ENCODE data around the gene ACO1. TPM values are rescaled to one million over a fixed set of nuclear protein-coding genes. Genes with fewer than 3 reads are reported as not detected.

Gene ACO1
- total and polyA plus RNA-seq, 4 donors, result 41.3 to 78.5 (median 59.5) TPM

DNA sequence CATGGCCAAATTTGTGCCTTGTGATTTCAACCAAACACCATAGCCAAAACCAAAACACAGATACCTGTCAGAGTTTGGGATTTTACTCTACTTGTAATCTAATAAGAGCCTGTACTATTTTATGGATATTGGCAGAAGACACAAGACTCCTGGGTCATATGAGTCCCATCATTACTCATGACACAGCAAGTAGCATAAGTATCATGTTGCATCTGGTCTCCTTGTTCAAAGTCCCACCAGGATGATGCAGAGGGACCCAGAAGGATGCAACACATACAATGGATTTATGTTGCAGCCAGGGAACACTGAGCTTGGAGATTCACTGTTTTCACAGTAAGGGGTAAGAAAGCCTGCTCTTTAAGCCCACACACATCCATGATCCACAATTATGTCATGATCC, 13.2 kb upstream of the ACO1 start:
- Histone ChIP-seq H3K4me3 (ENCODE audit: low read depth in 1 of 3, low read length in 3 of 3) (no peak overlapping the region), H3K36me3 (ENCODE audit: control insufficient read depth in 4 of 4, insufficient read depth in 3 of 4, low read depth in 1 of 4, low read length in 3 of 4) (no peaks in the 10 kb centered on the region), H3K27me3 (ENCODE audit: control insufficient read depth in 4 of 4, insufficient read depth in 4 of 4, low read length in 3 of 4) (no peaks in the 10 kb centered on the region), H3K4me1 (ENCODE audit: control insufficient read depth in 4 of 4, insufficient read depth in 4 of 4, low read length in 3 of 4) (no peaks in the 10 kb centered on the region), H3K9ac (ENCODE audit: low read depth in 1 of 2, low read length in 2 of 2) (no peak overlapping the region), H3K27ac (ENCODE audit: low read depth in 1 of 2, low read length in 2 of 2) (no peak overlapping the region), H3K9me3 (ENCODE audit: control insufficient read depth in 4 of 4, low read length in 3 of 4) (no peaks in the 10 kb centered on the region)
- TF ChIP-seq RXRA (IDR thresholded peaks at IDR 0.05) (no peak), JUND (IDR thresholded peaks at IDR 0.05) (no peak), TAF1 (conservative IDR thresholded peaks at IDR 0.05) (no peak), SP1 (IDR thresholded peaks at IDR 0.05) (no peak), HNF4G (IDR thresholded peaks at IDR 0.05) (no peak)
- DNase-seq (ENCODE audit: low spot score), result no peak

- Histone ChIP-seq H3K9ac (ENCODE audit: low read depth in 1 of 2, low read length in 2 of 2) (no peak overlapping the region), H3K4me1 (ENCODE audit: control insufficient read depth in 4 of 4, insufficient read depth in 4 of 4, low read length in 3 of 4) (no peaks in the 10 kb centered on the region), H3K4me3 (ENCODE audit: low read depth in 1 of 3, low read length in 3 of 3) (no peak overlapping the region), H3K27me3 (ENCODE audit: control insufficient read depth in 4 of 4, insufficient read depth in 4 of 4, low read length in 3 of 4) (no peaks in the 10 kb centered on the region), H3K27ac (ENCODE audit: low read depth in 1 of 2, low read length in 2 of 2) (no peak overlapping the region), H3K9me3 (ENCODE audit: control insufficient read depth in 4 of 4, low read length in 3 of 4) (no peaks in the 10 kb centered on the region), H3K36me3 (ENCODE audit: control insufficient read depth in 4 of 4, insufficient read depth in 3 of 4, low read depth in 1 of 4, low read length in 3 of 4) (no peaks in the 10 kb centered on the region)
- no peak for TF ChIP-seq FOXA2 (IDR thresholded peaks at IDR 0.05)
- no peak for TF ChIP-seq JUND (IDR thresholded peaks at IDR 0.05)
- TF ChIP-seq HNF4G (IDR thresholded peaks at IDR 0.05), result no peak
- TF ChIP-seq ATF3 (IDR thresholded peaks at IDR 0.05), result no peak
- TF ChIP-seq HNF4A (conservative IDR thresholded peaks at IDR 0.05), result no peak
- no peak for TF ChIP-seq ZBTB33 (IDR thresholded peaks at IDR 0.05)
- no peak for TF ChIP-seq RAD21 (IDR thresholded peaks at IDR 0.05)
- no peak for TF ChIP-seq FOXA1 (IDR thresholded peaks at IDR 0.05)
- no peak for DNase-seq (ENCODE audit: low spot score)
- 89% methylated on average over 2 of the region's 2 CpGs for WGBS
Measured at GRCh38 chr9:32371679-32372078, 12.8 kb upstream of the ACO1 start.

DNA sequence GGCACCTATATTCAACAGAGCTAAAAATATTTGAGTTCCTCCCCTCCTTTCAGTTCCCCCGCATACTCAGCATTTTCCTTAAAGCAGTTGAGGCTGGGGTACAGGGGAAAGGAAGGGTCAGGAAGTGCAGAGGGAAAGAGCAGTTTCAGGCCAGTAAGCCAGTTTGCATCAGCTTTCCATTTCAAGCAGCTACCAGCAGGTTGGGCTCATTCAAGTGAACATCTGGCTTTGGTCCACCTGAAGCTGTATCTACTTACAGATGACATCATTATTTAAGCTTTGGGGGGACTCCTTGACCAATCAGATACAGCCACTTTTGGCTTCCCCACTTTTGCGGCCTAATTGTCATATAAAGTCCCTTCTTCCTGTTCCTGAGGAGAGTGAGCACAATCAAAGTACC, 8.2 kb upstream of the ACO1 start:
- WGBS, result 66% methylated on average over 2 of the region's 2 CpGs
- peaks cover 0 to 10% (median 6%) of the 10 kb centered on the region in 4 donors for H3K4me1 ChIP-seq (ENCODE audit: control insufficient read depth in 4 of 4, insufficient read depth in 4 of 4, low read length in 3 of 4)
- no peaks in the 10 kb centered on the region for H3K9me3 ChIP-seq (ENCODE audit: control insufficient read depth in 4 of 4, low read length in 3 of 4)
- H3K27ac ChIP-seq (ENCODE audit: low read depth in 1 of 2, low read length in 2 of 2), result no peak overlapping the region
- TF ChIP-seq FOXA1 (IDR thresholded peaks at IDR 0.05), result no peak
- no peak for DNase-seq (ENCODE audit: low spot score)
- no peaks in the 10 kb centered on the region for H3K36me3 ChIP-seq (ENCODE audit: control insufficient read depth in 4 of 4, insufficient read depth in 3 of 4, low read depth in 1 of 4, low read length in 3 of 4)
- H3K27me3 ChIP-seq (ENCODE audit: control insufficient read depth in 4 of 4, insufficient read depth in 4 of 4, low read length in 3 of 4), result no peaks in the 10 kb centered on the region
- H3K4me3 ChIP-seq (ENCODE audit: low read depth in 1 of 3, low read length in 3 of 3), result no peak overlapping the region
- H3K9ac ChIP-seq (ENCODE audit: low read depth in 1 of 2, low read length in 2 of 2), result no peak overlapping the region

- no peaks in the 10 kb centered on the region for H3K36me3 ChIP-seq (ENCODE audit: control insufficient read depth in 4 of 4, insufficient read depth in 3 of 4, low read depth in 1 of 4, low read length in 3 of 4)
- no peaks in the 10 kb centered on the region for H3K9me3 ChIP-seq (ENCODE audit: control insufficient read depth in 4 of 4, low read length in 3 of 4)
- H3K9ac ChIP-seq (ENCODE audit: low read depth in 1 of 2, low read length in 2 of 2), result no peak overlapping the region
- no peak for DNase-seq (ENCODE audit: low spot score)
- 0% methylated on average over 3 of the region's 3 CpGs for WGBS
- H3K27ac ChIP-seq (ENCODE audit: low read depth in 1 of 2, low read length in 2 of 2), result no peak overlapping the region
- no peak overlapping the region for H3K4me3 ChIP-seq (ENCODE audit: low read depth in 1 of 3, low read length in 3 of 3)
- no peaks in the 10 kb centered on the region for H3K27me3 ChIP-seq (ENCODE audit: control insufficient read depth in 4 of 4, insufficient read depth in 4 of 4, low read length in 3 of 4)
- peaks cover 0 to 23% (median 15%) of the 10 kb centered on the region in 4 donors for H3K4me1 ChIP-seq (ENCODE audit: control insufficient read depth in 4 of 4, insufficient read depth in 4 of 4, low read length in 3 of 4)
- peak in 1 of 2 donors; percentile 13 for TF ChIP-seq RXRA (IDR thresholded peaks at IDR 0.05)
- TF ChIP-seq ATF3 (IDR thresholded peaks at IDR 0.05), result no peak
- TF ChIP-seq, protein P1, sequence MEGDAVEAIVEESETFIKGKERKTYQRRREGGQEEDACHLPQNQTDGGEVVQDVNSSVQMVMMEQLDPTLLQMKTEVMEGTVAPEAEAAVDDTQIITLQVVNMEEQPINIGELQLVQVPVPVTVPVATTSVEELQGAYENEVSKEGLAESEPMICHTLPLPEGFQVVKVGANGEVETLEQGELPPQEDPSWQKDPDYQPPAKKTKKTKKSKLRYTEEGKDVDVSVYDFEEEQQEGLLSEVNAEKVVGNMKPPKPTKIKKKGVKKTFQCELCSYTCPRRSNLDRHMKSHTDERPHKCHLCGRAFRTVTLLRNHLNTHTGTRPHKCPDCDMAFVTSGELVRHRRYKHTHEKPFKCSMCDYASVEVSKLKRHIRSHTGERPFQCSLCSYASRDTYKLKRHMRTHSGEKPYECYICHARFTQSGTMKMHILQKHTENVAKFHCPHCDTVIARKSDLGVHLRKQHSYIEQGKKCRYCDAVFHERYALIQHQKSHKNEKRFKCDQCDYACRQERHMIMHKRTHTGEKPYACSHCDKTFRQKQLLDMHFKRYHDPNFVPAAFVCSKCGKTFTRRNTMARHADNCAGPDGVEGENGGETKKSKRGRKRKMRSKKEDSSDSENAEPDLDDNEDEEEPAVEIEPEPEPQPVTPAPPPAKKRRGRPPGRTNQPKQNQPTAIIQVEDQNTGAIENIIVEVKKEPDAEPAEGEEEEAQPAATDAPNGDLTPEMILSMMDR (IDR thresholded peaks at IDR 0.05; ENCODE audit: low read depth, low read length, missing input control), result peak; percentile 92
- peak; percentile 99 for TF ChIP-seq RAD21 (IDR thresholded peaks at IDR 0.05)
Measured at GRCh38 chr9:32378496-32378895, 5.9 kb upstream of the ACO1 start.

Measured in liver (tissue), 9 donors.